Skin of body (tissue), 2 donors: ENCODE results near the gene LTBP3. TPM values are rescaled to one million over a fixed set of nuclear protein-coding genes. Genes with fewer than 3 reads are reported as not detected.
"Not testable (repeated sequence)": the region's sequence is repeated elsewhere in the genome, so short reads cannot be mapped to it uniquely, and the experiment has no call there.

Experiments used
- DNase-seq: peaks from one replicate; lab custom pipeline; 2025; lab: John Stamatoyannopoulos, UW
- total RNA-seq: library from RNA; depleted of rRNA; stranded (reverse); fragments of >200 nt; gene quantifications from one replicate; pipeline ENCODE4 v1.2.3, GENCODE V29; 2014

Gene LTBP3
- total RNA-seq, 1 donor from 2014 or later, result 56.0 TPM

GRCh38 chr11:65571940-65572339 lies 13.8 kb upstream of the LTBP3 start:
- DNase-seq, result no peak

- no peak for DNase-seq
Measured at GRCh38 chr11:65571420-65571819, 13.3 kb upstream of the LTBP3 start.

- peak; percentile 96 for DNase-seq
Measured at GRCh38 chr11:65569973-65570918, 12.1 kb upstream of the LTBP3 start, which contains the start of gene ZNRD2. Gene ZNRD2 (plus strand): TSS chr11:65570477. CDS start chr11:65570492, 15 bp downstream.

GRCh38 chr11:65569164-65569972 lies 11.2 kb upstream of the LTBP3 start:
- no peak for DNase-seq

GRCh38 chr11:65565624-65566453 lies 7.7 kb upstream of the LTBP3 start:
- DNase-seq, result no peak

- DNase-seq, result not testable (repeated sequence)
Measured at GRCh38 chr11:65564879-65565559, 6.9 kb upstream of the LTBP3 start.

GRCh38 chr11:65563601-65564000 lies 5.4 kb upstream of the LTBP3 start:
- no peak for DNase-seq

GRCh38 chr11:65562788-65563187 lies 4.6 kb upstream of the LTBP3 start:
- DNase-seq, result no peak

- no peak for DNase-seq
Measured at GRCh38 chr11:65562020-65562419, 3.9 kb upstream of the LTBP3 start.

- no peak for DNase-seq
Measured at GRCh38 chr11:65560555-65561418, 2.6 kb upstream of the LTBP3 start.

- no peak for DNase-seq
Measured at GRCh38 chr11:65559951-65560537, 1.9 kb upstream of the LTBP3 start.

GRCh38 chr11:65559535-65559934 lies 1.4 kb upstream of the LTBP3 start:
- DNase-seq, result no peak

- DNase-seq, result no peak
Measured at GRCh38 chr11:65558930-65559509, 861 bp upstream of the LTBP3 start.

- no peak for DNase-seq
Measured at GRCh38 chr11:65557280-65558001, 718 bp downstream of the LTBP3 start.

- DNase-seq, result no peak
Measured at GRCh38 chr11:65556470-65557279, 1.5 kb downstream of the LTBP3 start.

GRCh38 chr11:65555693-65556231 lies 2.4 kb downstream of the LTBP3 start:
- no peak for DNase-seq

GRCh38 chr11:65554842-65555430 lies 3.2 kb downstream of the LTBP3 start:
- no peak for DNase-seq
